Stimulated activated CD8-positive, alpha-beta memory T cell treated with anti-CD3 and anti-CD28 coated beads, Interleukin-15, amount 100 ng/mL, for 24 hours (primary cell): ENCODE data around the gene SNRNP48.

ENCODE experiments used
- DNase-seq: peaks from one replicate; pipeline ENCODE4 v3.0.0-alpha.2; 2020; ENCODE audit warnings: low read depth

Gene SNRNP48, protein sequence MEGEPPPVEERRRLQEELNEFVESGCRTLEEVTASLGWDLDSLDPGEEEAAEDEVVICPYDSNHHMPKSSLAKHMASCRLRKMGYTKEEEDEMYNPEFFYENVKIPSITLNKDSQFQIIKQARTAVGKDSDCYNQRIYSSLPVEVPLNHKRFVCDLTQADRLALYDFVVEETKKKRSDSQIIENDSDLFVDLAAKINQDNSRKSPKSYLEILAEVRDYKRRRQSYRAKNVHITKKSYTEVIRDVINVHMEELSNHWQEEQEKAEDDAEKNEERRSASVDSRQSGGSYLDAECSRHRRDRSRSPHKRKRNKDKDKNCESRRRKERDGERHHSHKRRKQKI

DNA sequence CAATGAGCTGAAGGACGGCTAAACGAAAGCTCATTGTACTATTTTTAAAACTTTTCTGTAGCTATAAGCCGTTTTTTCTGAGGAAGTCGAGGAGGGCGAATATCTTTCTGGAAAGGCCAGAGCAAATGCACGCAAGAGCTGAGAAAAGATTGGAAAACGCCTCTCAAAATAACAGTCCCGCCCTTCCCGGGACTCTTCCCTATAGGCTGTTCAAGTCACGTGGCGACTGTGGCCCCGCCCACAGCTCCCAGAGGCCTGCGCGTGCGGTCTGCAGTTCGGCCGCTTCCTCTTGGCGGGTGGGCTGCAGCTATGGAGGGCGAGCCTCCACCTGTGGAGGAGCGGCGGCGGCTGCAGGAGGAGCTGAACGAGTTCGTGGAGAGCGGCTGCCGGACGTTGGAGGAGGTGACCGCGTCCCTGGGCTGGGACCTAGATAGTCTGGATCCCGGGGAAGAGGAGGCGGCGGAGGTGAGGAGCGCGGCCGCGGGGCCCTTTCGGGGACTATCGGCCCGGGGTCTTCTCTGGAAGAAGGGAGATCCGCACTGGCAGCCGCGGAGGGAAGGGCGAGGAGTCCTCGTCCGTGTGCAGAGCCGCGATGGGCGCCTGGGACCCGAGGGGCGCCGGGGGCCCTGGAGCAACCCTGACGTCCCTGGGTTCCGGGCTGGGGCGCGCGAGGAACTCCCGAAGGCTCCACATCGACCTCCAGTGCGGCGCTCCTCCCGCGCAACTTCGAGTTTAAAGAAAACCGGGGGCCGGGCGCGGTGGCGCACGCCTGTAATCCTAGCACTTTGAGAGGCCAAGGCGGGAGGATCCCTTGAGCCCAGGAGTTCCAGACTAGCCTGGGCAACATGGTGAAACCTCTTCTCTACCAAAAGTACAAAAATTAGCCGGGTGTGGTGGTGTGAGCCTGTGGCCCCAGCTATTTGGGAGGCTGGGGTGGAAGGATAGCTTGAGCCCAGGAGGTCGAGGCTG is at the start of gene SNRNP48:
SNRNP48 (plus strand) TSS at position 250 of the 969 bp plus-strand sequence; CDS start at position 310, 60 bp downstream.
- peak; percentile 73 for DNase-seq

DNA sequence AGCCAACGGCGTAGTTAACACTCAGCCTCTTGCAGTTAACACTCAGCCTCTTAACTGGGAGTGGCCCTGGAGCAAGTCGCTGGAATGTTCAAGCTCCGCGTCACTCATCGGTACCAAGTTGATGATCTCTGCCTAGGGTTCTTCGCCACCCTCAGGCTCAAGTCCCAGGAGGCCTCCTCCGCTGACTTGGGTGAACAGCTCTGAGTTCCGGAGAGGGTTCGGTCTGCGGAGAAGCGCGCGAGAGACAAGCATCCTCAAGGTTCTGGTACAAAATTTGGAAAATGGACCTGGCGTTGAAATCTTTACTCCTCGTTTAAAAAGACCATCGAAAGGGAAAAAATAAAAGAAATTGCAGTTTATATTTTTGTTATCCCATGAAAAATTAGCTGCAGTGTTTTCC is 49.4 kb upstream of the SNRNP48 start:
- DNase-seq: no peak

DNA sequence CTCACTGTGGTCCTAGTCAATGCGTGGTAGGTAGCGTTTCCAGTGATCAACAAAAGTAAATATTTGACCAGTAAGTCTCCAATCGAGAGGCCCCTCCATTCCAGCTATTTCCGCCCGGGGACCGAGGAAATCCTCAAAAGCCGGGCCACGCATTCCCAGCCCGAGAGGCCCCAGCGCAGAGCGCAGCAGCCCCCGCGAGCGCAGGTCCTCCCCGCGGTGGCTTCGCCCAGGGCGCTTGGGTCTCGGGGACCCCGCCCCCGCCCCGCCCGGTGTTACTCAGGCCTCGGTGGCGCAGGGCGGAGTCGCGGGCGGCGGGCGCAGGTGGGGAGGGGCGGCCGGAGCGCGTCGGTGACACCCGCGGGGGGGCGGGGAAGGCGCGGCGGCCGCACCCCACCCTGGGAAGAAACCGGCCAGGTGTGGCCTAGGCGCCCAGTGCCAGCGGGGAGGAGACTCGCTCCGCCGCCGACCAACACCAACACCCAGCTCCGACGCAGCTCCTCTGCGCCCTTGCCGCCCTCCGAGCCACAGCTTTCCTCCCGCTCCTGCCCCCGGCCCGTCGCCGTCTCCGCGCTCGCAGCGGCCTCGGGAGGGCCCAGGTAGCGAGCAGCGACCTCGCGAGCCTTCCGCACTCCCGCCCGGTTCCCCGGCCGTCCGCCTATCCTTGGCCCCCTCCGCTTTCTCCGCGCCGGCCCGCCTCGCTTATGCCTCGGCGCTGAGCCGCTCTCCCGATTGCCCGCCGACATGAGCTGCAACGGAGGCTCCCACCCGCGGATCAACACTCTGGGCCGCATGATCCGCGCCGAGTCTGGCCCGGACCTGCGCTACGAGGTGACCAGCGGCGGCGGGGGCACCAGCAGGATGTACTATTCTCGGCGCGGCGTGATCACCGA is 48.6 kb upstream of the SNRNP48 start, which contains the start of gene DSP:
DSP (plus strand) TSS at position 497 of the 890 bp plus-strand sequence; CDS start at position 742, 245 bp downstream.
- no peak for DNase-seq

DNA sequence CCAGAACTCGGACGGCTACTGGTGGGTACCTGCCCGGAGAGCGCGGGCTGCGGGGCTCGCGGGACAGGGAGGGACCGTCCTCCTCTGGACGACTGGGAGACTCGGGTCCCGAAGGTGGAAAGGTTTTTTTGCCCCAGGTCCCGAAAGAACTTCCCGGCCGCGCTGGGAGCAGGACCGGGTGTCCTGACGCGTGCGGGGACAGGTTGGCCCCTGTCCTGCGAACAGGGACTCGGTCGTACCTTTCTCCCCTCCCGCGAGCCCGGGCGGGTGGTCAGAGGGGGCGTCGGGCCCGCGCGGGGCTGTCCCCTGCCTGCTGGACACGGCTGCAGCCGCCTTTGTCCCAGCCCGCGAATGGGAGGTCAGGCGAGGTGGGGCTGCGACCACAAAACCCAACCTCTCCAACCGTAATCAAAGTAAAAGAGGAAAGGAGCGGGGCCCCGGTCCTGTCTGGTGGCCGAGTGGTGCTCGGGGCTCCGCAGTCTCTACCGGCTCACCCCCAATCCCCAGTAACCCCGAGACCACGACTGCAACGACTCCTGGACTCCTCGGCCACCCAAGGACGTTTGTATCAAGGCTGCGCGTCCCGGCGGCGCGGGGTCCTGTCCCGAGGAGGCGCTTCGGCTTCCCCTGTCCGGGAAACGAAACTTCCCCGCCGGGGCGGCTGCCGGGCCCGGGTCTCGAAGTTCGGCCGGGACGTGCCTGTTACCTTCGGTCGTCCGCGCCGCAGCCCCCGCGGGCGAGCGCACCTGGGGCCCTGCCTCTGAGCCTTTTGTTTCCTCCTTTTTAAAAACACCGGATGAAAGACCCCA is 47.7 kb upstream of the SNRNP48 start:
- no peak for DNase-seq

DNA sequence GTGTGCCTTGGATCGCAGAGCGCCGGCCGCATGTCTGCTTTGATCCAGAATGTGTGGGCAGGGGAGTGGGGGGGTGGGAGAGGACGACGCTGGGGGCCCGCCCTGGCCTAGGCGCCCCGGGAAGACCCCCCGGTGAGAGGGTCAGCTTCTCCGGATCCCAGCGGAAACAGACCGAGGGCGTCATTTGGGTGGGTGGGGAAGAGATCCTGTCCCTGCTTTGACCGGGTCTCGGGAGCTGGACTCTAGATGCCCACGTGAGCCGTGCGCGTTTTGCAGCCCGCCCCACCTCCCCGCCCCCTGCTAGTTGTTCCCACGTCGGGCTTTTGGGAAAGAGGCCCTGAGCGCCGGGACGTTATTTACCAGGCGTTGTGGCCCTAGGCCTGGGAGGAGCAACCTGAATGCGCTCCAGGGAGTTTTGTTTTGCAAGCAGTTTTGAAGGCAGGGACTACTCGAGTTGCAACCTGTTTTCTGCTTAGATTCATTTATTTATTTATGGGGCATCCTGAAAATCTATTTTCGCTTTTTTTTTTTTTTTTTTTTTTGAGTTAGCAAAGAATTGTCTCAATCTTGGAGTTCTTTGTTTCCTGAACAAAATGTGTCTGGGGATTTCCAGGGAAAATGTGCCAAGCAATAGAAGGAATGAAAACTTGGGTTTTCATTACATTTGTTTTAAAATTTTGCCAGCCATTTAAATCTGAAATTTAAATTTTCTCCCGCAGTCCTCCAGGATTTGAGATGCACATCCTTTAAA is 46.9 kb upstream of the SNRNP48 start:
- DNase-seq: no peak

DNA sequence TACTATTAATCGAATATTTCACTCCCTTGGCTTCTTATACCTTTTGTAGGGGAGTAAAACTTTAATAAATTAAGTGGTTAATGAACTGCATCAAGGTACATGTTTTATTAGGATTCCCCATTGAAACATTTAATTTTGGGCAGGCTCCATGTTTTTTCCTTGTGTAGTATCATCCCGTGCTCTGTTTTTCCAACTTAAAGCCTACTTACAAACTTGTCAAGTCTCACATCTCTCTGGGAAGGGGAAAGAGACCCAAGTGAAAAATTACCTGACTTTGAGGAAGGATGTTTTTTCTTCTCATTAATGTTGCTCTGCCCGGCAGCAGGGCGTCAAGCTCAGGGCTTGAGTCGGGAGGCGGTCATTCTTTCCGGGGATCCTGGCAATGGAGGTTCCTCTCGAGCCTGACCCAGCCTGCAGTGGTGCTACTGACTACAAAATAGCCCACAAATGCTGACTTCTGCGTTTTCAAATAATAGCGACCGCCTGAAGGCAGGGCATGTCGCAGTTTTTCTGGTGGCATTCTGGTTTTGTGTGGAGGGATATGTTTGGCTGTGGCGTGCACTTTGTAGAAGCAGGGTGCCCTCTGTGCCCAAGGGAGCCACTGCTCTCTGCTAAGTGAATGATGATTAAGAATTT is 46.1 kb upstream of the SNRNP48 start:
- no peak for DNase-seq

DNA sequence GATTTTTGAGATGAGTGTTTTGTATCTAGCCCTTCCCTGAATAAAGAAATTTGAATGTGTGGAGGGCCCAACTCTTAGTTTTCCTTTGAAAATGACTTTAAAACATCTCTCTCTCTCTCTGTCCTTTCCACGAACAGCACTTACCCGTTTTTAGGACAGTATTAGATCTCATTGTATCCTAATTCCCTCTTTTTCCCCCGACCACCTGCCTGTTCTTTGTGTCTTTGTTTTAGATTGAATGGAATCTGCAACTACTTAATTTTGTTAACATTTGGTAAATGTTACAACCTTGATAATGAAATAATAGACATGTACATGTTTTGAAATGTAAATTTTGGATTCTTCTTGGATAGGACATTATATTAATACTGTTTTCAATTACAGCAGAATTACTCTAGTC is 45.4 kb upstream of the SNRNP48 start:
- DNase-seq: no peak

DNA sequence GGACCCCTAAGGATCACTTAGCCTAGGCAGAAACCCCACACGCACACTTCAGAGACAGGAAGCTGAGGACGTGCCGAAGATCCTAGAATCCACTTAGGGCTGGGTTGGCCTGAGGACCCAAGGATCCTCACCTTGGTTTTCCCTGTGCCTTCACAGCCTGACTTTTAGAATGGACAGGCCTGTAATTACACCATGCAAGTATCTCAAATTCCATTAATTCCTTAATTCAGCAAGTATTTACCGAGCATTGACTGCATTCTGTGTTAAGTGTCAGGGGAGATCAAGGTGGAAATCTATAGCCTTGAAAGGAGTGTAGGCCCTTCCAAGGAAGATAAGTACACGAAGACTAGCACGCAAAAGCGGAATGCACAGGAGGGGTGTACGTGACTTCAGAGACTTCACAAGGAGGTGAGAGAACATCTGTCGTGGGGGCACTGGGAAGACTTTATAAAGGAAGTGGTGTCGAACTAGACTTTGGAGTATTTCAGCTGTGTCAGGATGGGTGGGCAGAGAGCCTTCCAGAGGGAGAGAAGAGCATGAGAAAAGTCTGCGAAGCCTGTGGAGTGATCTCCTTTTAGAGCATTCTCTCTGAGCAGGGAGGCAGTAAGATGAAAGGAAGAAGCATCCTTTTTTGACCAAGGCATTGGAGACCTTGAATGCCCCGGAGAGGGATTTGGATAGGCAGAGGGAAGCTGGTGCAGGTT is 44.5 kb upstream of the SNRNP48 start:
- DNase-seq: no peak

DNA sequence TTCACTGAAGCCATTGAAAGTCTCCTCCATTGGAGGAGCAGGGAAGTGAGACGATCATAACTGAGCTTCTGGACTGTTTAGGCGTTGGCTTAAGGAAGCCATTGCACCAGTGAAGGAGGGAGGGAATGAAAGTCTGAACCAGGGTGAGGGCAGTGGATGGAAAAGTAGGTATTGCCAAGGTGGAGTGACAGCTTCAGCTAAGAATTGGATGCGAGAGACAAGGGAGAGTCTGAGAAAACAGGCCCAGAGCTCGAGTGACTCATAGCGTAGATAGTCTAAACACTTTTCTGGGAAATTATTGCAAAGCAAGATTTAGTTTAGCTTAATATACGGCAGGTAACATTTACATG is 44.0 kb upstream of the SNRNP48 start:
- no peak for DNase-seq

DNA sequence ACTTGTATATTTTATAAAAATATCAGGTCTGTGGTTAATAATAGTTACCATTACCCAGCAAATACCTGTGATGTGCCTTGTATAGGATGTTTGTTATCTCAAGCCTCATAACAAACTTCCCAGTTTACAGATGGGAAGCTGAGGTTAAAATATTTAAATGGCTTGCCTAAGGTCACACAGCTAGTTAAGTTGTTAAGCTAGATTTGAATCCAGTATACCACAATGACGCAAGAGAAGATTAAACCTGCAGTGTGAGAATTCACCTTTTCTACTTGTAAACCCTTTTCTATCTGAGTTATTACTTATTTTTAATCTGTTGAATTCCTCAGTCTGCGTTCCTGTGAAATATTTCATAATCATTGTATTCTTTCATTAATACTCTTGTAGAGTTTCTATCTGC is 43.6 kb upstream of the SNRNP48 start:
- DNase-seq: no peak

DNA sequence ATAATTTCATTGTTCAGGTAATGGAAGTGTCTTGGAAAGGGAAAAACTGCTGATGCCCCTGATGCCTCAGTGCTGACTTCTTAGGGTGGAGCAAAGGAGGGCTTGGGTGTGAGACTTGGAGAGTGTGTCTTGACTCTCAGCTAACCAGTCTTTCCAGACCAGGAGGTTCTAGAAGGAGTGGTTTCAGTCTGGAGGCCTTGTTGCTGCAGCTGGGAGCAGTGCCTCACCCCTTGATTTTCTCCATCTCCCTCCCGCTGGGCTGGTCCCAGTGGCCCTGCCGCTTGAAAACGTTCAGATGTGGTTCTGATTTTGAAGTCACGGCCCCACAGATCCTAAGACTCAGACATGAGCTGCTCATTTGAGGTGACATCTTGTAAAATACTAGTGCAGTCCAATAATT is 43.1 kb upstream of the SNRNP48 start:
- DNase-seq: no peak

DNA sequence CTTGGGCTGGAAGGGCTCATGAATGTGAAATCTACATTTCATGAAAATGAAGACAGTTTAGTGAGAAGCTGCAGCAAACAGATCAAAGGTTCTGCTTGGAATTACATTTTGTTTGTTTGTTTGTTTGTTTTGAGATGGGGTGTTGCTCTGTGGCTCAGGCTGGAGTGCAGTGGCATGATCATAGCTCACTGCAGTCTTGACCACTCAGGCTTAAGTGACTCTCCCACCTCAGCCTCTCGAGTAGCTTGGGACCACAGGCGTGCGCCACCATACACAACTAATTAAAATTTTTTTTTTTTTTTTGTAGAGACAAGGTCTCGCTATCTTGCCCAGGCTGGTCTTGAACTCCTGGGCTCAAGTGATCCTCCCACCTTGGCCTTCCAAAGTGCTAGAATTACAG is 42.7 kb upstream of the SNRNP48 start:
- no peak for DNase-seq

DNA sequence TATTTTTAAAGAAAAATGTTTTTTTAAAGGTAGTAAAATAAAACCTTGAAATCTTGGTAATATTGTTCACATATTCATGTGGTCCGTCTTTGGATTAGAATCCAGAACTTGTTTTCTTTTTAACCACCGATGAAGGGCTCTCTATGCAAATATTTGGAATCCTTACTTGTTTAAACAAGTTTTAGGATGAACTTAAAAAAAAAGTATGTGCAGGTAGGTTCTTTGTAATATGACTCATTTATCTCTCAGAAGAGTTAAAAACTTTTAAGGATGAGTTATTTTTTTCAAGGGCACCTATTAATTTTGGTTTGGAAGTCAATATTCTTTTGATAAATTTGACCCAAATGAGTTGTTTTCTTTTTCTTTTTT is 39.6 kb upstream of the SNRNP48 start:
- DNase-seq: no peak

DNA sequence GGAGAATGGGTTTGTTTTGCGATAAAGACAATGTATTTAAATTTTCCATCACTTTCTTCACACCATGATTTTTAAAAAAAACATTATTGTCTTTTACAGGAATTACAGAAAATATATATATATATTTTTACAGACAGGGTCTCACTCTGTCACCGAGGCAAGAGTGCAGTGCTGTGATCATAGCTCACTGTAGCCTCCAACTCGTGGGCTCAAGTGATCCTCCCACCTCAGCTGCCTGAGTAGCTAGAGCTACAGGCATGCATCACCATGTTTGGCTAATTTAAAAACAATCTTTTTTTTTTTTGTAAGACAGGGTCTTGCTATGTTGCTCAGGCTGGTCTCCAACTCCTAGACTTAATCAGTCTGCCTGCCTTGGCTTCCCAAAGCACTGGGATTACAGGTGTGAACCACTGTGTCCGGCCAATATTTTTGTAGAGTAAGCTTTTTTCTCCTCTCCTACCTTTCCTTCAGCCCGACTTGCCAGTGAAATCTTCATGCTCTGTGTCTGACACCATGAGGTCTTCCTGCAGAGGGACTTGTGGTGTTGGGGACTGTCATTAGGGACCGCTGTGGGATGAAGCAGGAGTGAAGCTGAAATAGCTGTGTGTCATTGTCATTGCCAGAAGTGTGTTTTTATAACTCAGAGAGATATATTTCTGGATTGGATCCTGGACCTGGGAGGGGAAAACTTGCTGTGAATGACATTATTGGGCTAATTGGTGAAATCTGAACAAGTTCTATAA is 35.3 kb upstream of the SNRNP48 start:
- DNase-seq: no peak

DNA sequence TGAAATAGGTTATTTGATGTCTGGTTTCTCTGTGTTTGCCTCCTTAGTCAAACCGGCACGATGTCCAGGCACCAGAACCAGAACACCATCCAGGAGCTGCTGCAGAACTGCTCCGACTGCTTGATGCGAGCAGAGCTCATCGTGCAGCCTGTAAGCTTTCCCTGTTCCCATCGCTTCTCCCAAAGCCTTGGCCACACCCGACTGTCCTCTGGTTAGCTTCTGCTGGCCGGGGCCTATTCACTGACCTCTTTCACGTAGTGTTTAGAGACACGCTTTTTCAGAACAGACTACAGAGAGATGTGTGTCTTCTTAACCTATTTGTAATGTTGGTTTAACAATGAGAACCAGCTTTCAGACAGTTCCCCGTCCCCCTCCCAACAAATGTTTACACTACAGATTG is 34.3 kb upstream of the SNRNP48 start:
- no peak for DNase-seq

DNA sequence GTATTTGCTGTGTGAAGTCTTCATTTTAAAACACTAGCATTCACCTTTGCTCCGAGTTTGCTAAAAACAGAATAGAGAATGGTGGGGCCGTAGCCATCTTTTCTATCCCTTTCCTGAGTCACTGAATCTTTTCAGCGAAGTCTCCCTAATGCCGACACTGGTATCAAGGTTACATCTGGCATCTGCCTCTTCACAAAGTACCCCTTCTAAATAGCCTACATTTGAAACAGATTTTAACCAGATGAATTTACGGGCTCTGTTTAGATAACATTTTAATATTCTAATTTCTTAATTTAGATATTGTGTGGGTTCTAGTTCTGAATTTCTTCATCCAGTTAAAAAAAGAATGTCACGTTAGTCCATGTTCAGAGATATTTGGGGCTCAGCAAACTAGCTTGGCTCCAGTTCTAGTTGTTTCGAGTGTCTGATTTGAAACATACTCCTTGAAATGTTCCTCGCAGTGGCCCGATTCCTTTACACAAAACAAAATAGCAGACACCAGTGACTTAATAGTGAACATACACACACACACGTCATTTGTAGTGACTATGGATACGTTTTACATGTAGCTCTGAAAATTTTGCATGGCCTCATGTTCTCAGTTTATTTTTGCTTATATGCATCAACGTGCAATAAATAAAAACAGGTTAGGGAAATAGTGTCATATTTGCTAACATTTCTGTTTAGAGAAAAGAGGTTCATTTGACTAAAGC is 33.4 kb upstream of the SNRNP48 start:
- DNase-seq: no peak

DNA sequence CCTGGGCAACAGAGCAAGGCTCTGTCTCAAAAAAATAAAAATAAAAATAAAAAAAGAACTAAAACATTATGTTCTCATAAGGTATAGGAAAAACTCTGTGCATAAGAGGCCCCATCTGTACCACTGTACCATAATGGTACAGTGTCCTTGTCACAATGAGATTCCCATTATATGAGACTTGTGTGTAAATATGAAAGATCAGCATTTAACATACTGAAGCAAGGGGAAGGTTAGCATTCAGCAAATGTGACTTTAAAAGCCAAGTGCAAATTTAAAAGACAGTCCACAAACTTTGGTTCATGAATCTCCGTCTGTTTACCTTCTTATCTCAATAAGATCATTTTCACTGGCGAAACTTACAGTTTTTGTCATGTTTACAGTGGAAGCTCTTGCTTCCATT is 32.3 kb upstream of the SNRNP48 start:
- DNase-seq: no peak

DNA sequence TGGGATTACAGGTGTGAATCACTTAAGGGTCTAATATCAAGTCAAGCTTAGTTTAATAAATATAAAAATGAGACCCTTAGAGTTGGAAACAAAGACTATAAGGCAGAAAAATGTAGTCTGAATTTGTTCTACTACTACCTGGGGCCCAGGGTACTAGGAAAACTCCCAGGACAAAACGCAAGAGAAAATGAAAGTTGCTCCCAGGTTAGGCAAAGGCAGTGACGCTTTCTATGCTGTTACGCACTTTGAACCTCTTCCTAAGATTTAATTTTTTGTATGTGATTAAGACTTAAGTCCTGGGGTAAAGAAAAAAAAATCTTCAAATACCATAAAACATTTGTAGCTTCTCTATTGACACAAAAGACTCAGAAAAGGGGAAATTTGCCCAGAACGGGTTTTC is 31.2 kb upstream of the SNRNP48 start:
- no peak for DNase-seq
